GM08714 (cell line): ENCODE data around the gene HOMEZ.

Experiments used
- H3K4me3 ChIP-seq: fragments of 200-500 bp; sonication (Bioruptor generic); 2 replicates; pipeline ENCODE4 v1.5.1; 2014; ENCODE audit warnings: mild to moderate bottlenecking, low read length, inconsistent platforms
- ZNF274 ChIP-seq: IDR thresholded peaks from 2 replicates; pipeline ENCODE4 v1.6.1; 2012; ENCODE audit warnings: mild to moderate bottlenecking, low read depth, low read length

The HOMEZ gene

DNA sequence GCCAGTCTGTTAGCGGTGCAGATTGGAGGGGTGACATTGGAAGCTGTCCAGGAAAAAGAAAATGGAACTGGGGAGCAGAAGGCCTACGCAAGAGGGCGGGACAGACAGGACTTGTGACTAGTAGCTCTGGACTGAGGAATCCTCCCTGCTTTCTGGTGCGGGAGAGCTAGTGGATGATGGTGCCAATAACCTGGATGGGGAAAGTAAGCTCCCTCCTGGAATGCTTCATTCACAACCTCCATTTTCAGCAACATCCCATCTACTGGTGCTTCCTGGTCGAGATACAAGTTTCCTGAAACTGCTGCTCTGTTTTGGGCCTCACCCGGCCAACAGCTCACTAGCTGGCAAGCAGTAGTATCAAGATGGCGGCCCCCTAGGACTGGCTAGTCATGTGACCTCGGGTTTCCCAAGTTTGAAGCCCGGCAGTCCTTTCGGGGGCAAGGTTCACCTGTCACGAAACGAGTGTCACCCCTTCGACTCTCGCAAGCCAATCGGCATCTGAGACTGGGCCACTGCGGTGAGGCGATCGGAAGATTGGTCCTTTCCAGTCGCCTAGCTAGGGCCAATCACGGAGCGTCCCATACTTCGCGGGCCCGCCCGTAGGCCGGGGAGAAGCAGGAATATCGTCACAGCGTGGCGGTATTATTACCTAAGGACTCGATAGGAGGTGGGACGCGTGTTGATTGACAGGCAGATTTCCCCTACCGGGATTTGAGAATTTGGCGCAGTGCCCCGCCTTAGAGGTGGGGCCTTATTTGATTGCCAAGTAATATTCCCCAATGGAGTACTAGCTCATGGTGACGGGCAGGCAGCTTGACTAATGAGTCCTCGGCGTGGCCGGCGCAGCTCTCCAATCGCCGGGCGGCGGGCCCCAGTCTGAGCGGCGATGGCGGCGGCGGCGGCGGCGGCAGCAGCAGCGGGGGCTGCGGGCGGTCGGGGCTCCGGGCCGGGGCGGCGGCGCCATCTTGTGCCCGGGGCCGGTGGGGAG, 34.9 kb upstream of the HOMEZ start, which contains the start of gene PABPN1:
TSS of gene PABPN1 (plus strand) at position 874 of the 988 bp plus-strand sequence. CDS start at position 887, 13 bp downstream.
- H3K4me3 ChIP-seq: peak within 1 kb of the TSS; percentile 89
- no peak for TF ChIP-seq ZNF274

DNA sequence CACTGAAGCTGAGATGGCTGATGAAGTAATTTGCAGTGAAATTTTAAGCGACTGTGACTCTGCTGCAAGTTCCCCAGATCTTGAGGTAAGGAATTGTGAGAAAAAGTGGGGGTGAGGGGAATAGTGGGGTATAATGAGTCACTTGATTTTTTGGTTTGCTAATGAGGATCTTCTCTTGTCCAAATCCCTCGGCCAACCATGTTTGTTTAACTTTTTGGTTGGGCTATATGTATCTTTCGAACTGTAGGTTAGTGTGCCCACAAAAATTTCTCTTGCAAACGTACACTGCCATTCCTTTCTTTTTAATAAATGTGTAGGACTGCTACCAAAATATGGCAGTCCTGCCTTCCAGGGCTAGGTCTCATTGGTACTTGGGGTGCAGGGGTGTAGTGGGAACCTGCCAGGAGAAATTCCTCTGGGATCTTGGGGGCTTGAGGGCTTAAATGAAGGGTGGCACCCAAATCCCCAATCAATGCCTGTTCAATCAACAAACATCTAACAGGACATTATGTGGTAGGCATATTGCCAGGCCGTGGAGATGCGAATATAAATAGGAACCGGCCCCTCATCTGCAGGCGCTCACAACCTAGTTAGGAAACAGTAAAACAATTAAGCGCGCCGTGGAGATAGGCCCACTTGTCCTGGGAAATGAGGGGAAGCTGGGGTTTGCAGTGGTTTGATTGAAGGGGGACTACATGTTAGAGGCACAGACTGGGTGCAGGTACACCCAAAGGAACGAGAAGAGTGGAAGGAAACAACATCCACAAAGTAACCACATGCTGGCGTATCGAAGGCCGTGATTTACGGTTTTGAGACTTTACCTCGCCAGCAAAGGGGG, 34.0 kb upstream of the HOMEZ start:
- no peak for TF ChIP-seq ZNF274
- H3K4me3 ChIP-seq: peak overlapping the region; percentile 64; the same call in 1 of the 2 replicates

DNA sequence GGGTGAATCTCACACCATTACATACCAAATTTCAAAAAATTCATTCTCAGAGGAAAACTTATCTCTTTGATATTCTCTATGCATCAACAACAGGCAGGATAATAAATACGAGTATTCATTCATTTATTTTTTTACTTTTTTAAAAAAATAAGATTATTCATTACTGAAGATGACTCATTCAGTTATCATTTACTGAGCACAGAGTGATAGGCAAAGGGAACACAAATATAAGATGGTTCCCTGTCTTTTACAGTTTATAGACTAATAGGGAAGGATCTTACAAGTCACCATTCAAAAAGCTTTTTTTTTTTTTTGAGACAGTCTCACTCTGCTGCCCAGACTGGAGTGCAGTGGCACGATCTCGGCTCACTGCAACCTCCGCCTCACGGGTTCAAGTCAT, 30.4 kb upstream of the HOMEZ start:
- H3K4me3 ChIP-seq: no peak overlapping the region
- no peak for TF ChIP-seq ZNF274

DNA sequence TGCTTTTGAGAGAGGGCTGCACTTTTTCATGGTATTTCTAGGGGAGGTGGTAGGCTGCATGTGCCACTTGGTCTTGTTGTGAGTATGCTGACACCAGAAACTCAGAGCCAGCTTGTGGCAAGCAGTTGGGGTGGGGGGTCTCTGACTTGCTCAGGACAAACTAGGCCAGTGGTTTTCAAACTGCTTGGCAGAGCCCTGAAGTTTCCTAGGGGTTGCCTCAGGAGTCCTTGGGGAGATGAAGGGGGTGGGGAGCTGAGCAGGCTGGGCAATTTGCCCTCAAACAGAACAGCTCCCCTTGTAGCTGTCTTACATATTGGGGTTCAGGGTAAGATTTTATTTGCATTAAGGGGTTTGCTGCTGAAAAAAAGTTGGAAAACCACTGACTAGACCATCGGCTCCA, 24.6 kb upstream of the HOMEZ start:
- no peak for TF ChIP-seq ZNF274
- no peak overlapping the region for H3K4me3 ChIP-seq

DNA sequence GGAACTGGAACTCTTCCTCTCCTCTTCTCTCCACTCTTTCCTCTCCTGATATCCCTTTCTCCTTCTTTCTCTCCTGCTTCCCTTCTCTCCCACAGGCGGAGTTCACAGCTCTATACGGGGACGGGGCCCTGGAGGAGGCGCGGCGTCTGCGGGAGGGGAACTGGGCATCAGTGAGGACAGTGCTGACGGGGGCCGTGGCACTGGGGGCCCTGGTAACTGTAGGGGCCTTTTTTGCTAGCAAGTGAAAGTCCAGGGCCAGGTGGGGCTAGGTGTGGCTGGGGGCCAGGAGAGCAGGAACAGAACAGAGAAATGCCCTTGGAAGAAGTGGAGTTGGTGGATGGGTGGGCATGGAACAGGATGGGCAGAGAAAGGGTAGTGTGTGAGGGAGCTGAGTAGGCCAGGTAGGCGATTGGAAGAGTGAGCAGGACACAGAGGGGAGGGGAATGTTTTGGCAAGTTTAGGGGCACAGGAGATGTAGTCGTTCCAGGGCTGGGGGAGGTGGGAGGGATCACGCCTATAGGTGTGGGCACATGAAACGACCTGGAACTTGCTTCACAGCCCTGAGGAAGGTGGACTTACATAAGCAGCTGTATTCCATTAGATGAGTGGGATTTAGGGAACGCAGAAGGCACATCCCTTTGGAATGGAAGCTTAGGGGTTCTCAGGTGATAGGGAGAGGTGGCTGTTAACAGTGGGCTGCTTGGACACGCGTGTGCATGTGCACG, 23.0 kb upstream of the HOMEZ start:
- no peak overlapping the region for H3K4me3 ChIP-seq
- no peak for TF ChIP-seq ZNF274

DNA sequence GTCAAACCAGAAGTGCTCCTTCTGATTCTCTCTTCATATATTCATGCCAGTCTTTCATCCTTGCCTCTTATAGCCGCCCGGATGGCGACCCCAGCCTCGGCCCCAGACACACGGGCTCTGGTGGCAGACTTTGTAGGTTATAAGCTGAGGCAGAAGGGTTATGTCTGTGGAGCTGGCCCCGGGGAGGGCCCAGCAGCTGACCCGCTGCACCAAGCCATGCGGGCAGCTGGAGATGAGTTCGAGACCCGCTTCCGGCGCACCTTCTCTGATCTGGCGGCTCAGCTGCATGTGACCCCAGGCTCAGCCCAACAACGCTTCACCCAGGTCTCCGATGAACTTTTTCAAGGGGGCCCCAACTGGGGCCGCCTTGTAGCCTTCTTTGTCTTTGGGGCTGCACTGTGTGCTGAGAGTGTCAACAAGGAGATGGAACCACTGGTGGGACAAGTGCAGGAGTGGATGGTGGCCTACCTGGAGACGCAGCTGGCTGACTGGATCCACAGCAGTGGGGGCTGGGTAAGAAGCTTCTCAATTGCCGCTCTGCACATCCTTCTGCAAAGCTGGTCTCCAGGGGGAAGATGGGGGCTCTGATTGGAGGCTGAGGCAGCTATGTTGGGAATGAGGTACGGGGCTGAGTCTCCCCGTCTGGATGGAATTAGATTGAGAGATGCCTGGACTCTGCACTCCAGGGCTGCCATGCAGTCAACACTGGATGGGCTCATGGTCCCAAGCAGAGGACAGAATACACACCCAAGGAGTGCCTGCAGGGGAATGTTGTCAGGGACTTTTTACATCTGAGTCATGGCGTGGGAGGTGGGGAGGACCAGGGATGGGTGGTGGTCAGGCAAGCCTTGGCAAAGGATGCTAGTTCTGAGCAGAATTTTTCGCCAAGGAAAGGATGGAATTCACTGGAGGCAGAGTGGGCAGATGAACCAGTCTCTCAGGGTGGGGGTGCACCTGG, 22.0 kb upstream of the HOMEZ start:
- TF ChIP-seq ZNF274: no peak
- H3K4me3 ChIP-seq: peak overlapping the region; percentile 69

DNA sequence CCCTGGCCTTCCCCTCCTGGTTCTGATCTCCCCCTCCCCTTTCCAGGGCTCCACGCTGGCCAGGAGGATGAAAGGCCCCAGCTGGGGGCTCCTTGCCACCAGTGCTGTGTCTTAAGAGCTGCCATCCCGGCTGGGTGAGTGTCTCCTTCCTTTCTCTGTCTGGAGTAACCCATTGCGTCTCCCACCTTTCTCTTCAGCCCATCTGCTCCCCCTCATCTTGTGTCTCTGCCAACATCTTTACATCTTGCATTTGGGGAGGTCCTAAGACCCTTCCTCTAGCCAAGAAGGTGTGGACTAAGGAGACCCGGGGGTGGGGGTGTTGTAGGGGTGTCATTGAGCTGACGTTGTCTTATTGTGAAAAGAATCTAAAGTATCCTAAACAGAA, 21.2 kb upstream of the HOMEZ start:
- H3K4me3 ChIP-seq: peak overlapping the region; percentile 69
- TF ChIP-seq ZNF274: no peak

DNA sequence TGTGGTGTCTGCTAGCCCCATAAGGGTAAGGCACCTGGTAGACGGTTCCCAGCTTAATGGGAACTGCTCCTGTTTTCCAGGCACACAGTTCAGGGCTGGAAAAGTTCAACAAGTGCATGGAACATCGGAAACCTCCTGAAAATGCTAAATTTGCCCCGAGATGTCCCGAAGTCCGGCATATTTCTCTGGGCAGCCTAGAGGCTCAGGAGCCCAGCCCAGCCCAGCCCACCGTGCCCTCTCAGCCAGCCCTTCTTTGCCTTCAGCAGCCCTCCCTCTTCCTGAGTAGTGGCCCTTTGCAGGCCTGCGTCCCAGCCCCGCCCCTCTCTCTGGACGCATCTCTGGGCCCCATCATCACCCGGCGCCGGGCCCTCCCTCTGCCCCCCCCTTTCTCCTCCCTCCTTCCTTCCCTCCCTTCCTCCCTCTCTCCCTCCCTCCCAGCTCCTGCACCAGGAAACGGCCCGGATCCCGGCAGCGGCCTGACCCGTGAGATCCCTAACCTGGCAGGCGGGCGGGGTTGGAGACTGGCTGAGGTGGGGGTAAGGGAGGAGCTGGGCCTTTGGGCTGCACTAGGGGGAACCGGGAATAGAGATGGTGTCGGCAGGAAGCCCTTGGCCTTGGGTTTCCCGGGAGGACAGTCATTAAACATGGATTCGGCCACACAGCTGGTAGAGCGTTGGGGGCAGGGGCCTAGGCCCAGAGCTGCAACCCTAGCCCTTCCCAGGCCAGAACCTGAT, 20.6 kb upstream of the HOMEZ start, which contains the start of gene BCL2L2:
TSS of gene BCL2L2 (plus strand) at position 422 of the 734 bp plus-strand sequence. CDS start 935 bp downstream, outside the sequence.
- no peak for TF ChIP-seq ZNF274
- peak within 1 kb of the TSS; percentile 69 for H3K4me3 ChIP-seq

DNA sequence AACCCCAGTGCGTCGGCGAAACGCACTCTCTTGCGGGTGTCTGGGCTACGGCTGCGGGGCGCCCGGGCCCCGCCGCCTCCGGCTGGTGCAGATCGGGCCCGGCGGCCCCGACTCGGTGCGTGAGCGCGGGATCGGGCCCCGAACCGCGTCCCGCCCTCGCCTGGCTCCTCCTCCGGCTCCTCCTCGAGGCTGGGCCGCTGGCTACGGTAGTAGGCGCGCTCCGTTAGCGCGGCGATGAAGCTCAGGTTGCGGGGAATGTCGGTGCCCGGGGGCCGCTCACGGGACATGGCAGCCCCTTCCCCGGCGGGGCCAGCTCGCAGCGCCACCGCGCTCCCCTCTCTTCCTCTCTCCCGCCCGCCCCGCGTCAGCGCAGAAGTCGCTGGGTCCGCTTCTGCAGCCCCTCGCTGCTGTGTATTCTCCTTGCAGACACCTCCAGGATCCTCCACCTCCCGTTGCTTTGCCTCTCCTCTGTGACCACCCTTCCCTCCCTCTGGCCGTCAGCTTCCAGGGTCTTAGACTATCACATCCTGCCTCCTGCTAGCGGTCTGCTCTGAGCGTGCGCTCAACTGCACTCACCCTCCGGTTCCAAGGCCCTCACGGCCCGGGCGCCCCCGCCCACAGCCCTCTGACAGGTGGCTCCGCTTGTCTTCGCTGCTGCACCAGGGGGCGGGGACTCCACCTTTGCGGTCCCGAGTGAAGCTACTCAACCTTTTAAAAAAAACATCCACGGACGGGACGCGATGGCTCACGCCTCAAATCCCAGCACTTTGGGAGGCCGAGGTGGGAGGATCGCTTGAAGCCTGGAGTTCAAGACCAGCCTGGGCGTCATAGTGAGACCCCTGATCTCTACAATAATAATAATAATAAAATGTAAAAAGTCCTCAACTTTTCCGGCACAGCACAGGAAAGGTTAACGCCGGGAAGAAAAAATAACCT, 16.6 kb upstream of the HOMEZ start, which contains the start of gene PPP1R3E:
TSS of gene PPP1R3E (minus strand) at position 570 of the 936 bp plus-strand sequence. CDS start at position 287, 283 bp downstream.
- no peak for TF ChIP-seq ZNF274
- peak within 1 kb of the TSS; percentile 65 for H3K4me3 ChIP-seq

DNA sequence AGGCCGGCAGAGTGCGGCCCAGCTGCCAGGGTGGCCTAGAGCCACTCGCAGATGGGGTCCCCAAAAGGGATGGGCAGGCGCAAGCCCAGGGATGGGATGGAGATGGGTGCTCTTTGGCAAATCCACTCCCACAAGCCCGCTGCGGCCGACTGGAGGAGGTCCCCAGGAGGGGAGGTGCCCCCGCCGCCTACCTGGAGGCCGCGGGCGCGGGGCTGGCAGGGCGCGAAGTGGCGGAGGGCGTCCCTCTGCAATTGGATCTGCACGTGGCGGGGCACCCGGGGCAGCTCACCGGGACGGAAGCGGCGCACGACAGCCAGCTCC, 16.0 kb upstream of the HOMEZ start:
- no peak for TF ChIP-seq ZNF274

More for the DNA sequence above, 16.0 kb upstream of the HOMEZ start:
- H3K4me3 ChIP-seq: peak overlapping the region; percentile 65
